K562 (cell line): ENCODE data around the gene DYRK1A. TPM values are rescaled to one million over a fixed set of nuclear protein-coding genes. Genes with fewer than 3 reads are reported as not detected.

Experiments
- ATAC-seq: fragments of 200-7000 bp; cut with Tn5 transposase; 3 replicates; pipeline ENCODE4 v1.9.1; 2020; ENCODE audit warnings: moderate library complexity
- BruUV-seq: library from RNA; stranded (reverse); fragments of 400-500 nt; replicated peaks from 2 replicates; lab custom pipeline; 2021; lab: Mats Ljungman, UMichigan
- CTCF ChIA-PET: fragments of 300-600 bp; formaldehyde crosslinking; extraction: SDS; loops from one replicate; lab custom pipeline; 2021; ENCODE audit warnings: low intra/inter-chr PET ratio; lab: Yijun Ruan, JAX
- POLR2A ChIA-PET: fragments of 300-600, 350-650 bp; sonication (Branson Sonifier 250); formaldehyde crosslinking; extraction: SDS; loops from one replicate; lab custom pipeline; 2021; ENCODE audit warnings: antibody characterized with exemption, inconsistent platforms; lab: Yijun Ruan, JAX
- DNase-seq, 4 experiments: peaks; one replicate each; pipeline versions ENCODE4 v3.0.0 to v3.0.0-alpha.2; 2011 to 2018; ENCODE audit warnings: low spot score in 3 of 4, mixed read lengths in 3 of 4; ENCODE audit errors: extremely low read depth in 1 of 4
- FAIRE-seq: peaks from 2 replicates; lab custom pipeline; 2011; peaks lifted over from hg19 to GRCh38; lab: Jason Lieb, UNC
- H2AFZ ChIP-seq: 2 replicates; pipeline ENCODE4 v1.6.0; 2011; ENCODE audit warnings: low read depth, low read length, control low read depth, inconsistent platforms
- H3K27ac ChIP-seq: fragments of 200-600 bp; 3 replicates; pipeline ENCODE4 v1.8.0; 2011; ENCODE audit warnings: low read depth, mild to moderate bottlenecking, control low read depth, inconsistent platforms, low read length, moderate library complexity, mixed read lengths; ENCODE audit errors: extremely low read depth
- H3K27me3 ChIP-seq, 2 experiments: fragments of 300-600 bp in 1 of 2; 2 replicates in 1 of 2; 3 replicates in 1 of 2; pipeline versions ENCODE4 v1.6.0 to v1.8.0; 2011; ENCODE audit warnings: inconsistent platforms in 2 of 2, low read length in 2 of 2, mild to moderate bottlenecking in 1 of 2, mixed read lengths in 1 of 2, moderate library complexity in 1 of 2; ENCODE audit not compliant: control insufficient read depth in 2 of 2, insufficient read depth in 2 of 2
- H3K36me3 ChIP-seq: fragments of 300-600 bp; 3 replicates; pipeline ENCODE4 v1.8.0; 2011; ENCODE audit warnings: mild to moderate bottlenecking, low read length, inconsistent platforms; ENCODE audit not compliant: control insufficient read depth, insufficient read depth
- H3K4me1 ChIP-seq, 2 experiments: fragments of 200-600 bp in 1 of 2; replicated peaks in 1 of 2; 2 replicates in 1 of 2; 3 replicates in 1 of 2; pipeline versions ENCODE4 v1.5.1 to v1.8.0; 2011; ENCODE audit warnings: inconsistent platforms in 2 of 2, low read length in 2 of 2, mild to moderate bottlenecking in 1 of 2, mixed read lengths in 1 of 2, moderate library complexity in 1 of 2; ENCODE audit not compliant: control insufficient read depth in 2 of 2, insufficient read depth in 2 of 2
- H3K4me2 ChIP-seq: 2 replicates; pipeline ENCODE4 v1.6.1; 2011; ENCODE audit warnings: low read length, control low read depth, inconsistent platforms, mixed read lengths; ENCODE audit not compliant: insufficient read depth
- H3K4me3 ChIP-seq: fragments of 200-600 bp; sonication (generic), shearing (Covaris generic); 2 replicates; pipeline ENCODE4 v1.5.1; 2016; ENCODE audit warnings: control low read depth, inconsistent platforms
- H3K79me2 ChIP-seq: fragments of 200-600 bp; 3 replicates; pipeline ENCODE4 v1.8.0; 2011; ENCODE audit warnings: low read length, inconsistent platforms; ENCODE audit not compliant: control insufficient read depth, insufficient read depth
- H3K9ac ChIP-seq, 2 experiments: 2 replicates each; pipeline versions ENCODE4 v1.6.0 to v1.6.1; 2011; ENCODE audit warnings: low read depth in 2 of 2, low read length in 2 of 2, control low read depth in 1 of 2, inconsistent platforms in 1 of 2, mild to moderate bottlenecking in 1 of 2, mixed read lengths in 1 of 2; ENCODE audit not compliant: insufficient read depth in 1 of 2
- H3K9me1 ChIP-seq: one replicate; pipeline ENCODE4 v1.6.0; 2011; ENCODE audit warnings: inconsistent platforms, mild to moderate bottlenecking, low read length, moderate library complexity; ENCODE audit not compliant: control insufficient read depth, insufficient read depth
- H3K9me3 ChIP-seq: replicated peaks from 2 replicates; pipeline ENCODE4 v1.5.1; 2011; ENCODE audit warnings: low read depth, low read length, inconsistent platforms; ENCODE audit not compliant: control insufficient read depth, insufficient read depth
- H4K20me1 ChIP-seq: replicated peaks from 2 replicates; pipeline ENCODE4 v1.6.1; 2011; ENCODE audit warnings: low read length, inconsistent platforms, mixed read lengths; ENCODE audit not compliant: control insufficient read depth, insufficient read depth
- BHLHE40 ChIP-seq: IDR thresholded peaks from 2 replicates; pipeline ENCODE4 v1.6.1; 2011; ENCODE audit warnings: low read length, improper control_type of control experiment
- CBFA2T2 ChIP-seq: fragments of 450-650 bp; conservative IDR thresholded peaks from 2 replicates; pipeline ENCODE4 v1.6.1; 2017; ENCODE audit warnings: mild to moderate bottlenecking
- CBX8 ChIP-seq: fragments of 200-600 bp; sonication (generic); IDR thresholded peaks from 2 replicates; pipeline ENCODE4 v1.6.1; 2012; ENCODE audit warnings: borderline replicate concordance, mixed run types, low read depth, mild to moderate bottlenecking, moderate library complexity, mixed read lengths, low read length, control low read depth, inconsistent platforms; ENCODE audit not compliant: poor library complexity, severe bottlenecking; ENCODE audit errors: extremely low read depth
- ELF1 ChIP-seq: fragments of 200-800 bp; sonication (Bioruptor generic); IDR thresholded peaks from 2 replicates; pipeline ENCODE4 v1.6.1; 2016; ENCODE audit warnings: missing genetic modification characterization, missing compliant biosample characterization
- ELF2 ChIP-seq: fragments of 250-450 bp; sonication (Bioruptor Pico); IDR thresholded peaks from 2 replicates; pipeline ENCODE4 v1.5.0; 2021; ENCODE audit warnings: mild to moderate bottlenecking
- HDAC6 ChIP-seq: IDR thresholded peaks from 2 replicates; pipeline ENCODE4 v1.6.1; 2012; ENCODE audit warnings: low read depth, mild to moderate bottlenecking, control low read depth, inconsistent platforms, low read length, moderate library complexity
- JUND ChIP-seq, 2 experiments: IDR thresholded peaks; 2 replicates in 1 of 2; 3 replicates in 1 of 2; pipeline ENCODE4 v1.6.1; 2011; ENCODE audit warnings: borderline replicate concordance in 2 of 2, low read depth in 2 of 2, low read length in 2 of 2, improper control_type of control experiment in 1 of 2, missing biosample characterization in 1 of 2, missing genetic modification characterization in 1 of 2, missing genetic modification reagents in 1 of 2
- NR2C2 ChIP-seq, 2 experiments: fragments of 200-800 bp in 1 of 2; sonication (Bioruptor generic) in 1 of 2; sonication (generic) in 1 of 2; formaldehyde crosslinking in 1 of 2; IDR thresholded peaks; 2 replicates each; pipeline versions ENCODE4 v1.6.1 to v1.8.0; 2016 to 2022; ENCODE audit warnings: mild to moderate bottlenecking in 1 of 2, missing compliant biosample characterization in 1 of 2, missing genetic modification characterization in 1 of 2, missing genetic modification reagents in 1 of 2
- POLR2A ChIP-seq: fragments of 450-650 bp; conservative IDR thresholded peaks from 2 replicates; pipeline ENCODE4 v1.6.1; 2016
- RAD51 ChIP-seq: fragments of 450-650 bp; IDR thresholded peaks from 2 replicates; pipeline ENCODE4 v1.7.1; 2016; ENCODE audit warnings: low read depth, mild to moderate bottlenecking, borderline replicate concordance
- SIN3B ChIP-seq: fragments of 450-650 bp; IDR thresholded peaks from 2 replicates; pipeline ENCODE4 v1.6.1; 2017; ENCODE audit warnings: low read depth, mild to moderate bottlenecking, moderate library complexity
- WGBS: fragments of 100-300 bp; shearing (Covaris generic); methylation state at CpG from one replicate; pipeline ENCODE4 v1.1.6; 2016; ENCODE audit warnings: low coverage, mixed read lengths; ENCODE audit not compliant: insufficient coverage; ENCODE audit errors: missing lambda C conversion rate; 5-methylcytosine and 5-hydroxymethylcytosine counted together
- in situ Hi-C: fragments of 300-500 bp; cut with MboI; formaldehyde crosslinking; loops from 4 replicates; pipeline ENCODE4 v1.15.0; 2018; ENCODE audit warnings: inconsistent platforms, mixed read lengths
- intact Hi-C: fragments of 100-400 bp; cut with micrococcal nuclease; formaldehyde crosslinking; loops from 2 replicates; pipeline ENCODE4 v1.14.2; 2022
- polyA plus RNA-seq, 8 experiments: library from polyadenylated mRNA; depleted of rRNA in 4 of 8; stranded (reverse) in 5 of 8; unstranded in 3 of 8; fragments of >200 nt; fragmentation: Nextera tagmentation in 2 of 8; fragmentation: Illumina TruSeq in 1 of 8; extraction: Ambion mirVana in 2 of 8; extraction: Trizol in 1 of 8; gene quantifications; 2 replicates each; pipeline versions ENCODE4 v1.2.1 to v1.2.3, GENCODE V29; 2011 to 2014; ENCODE audit warnings: inconsistent platforms in 1 of 8, missing spikeins in 1 of 8
- total RNA-seq, 7 experiments: library from RNA; depleted of rRNA in 6 of 7; stranded (reverse); fragments of >200 nt in 6 of 7; fragmentation: Illumina TruSeq in 2 of 7; extraction: Trizol in 2 of 7; gene quantifications; 2 replicates each; pipeline versions ENCODE4 v1.2.1 to v1.2.3, GENCODE V29; 2011 to 2021; ENCODE audit warnings: low replicate concordance in 1 of 7
- TF ChIP-seq, protein P1 (sequence below): fragments of 250-450 bp; sonication (Bioruptor Pico); IDR thresholded peaks from 2 replicates; pipeline ENCODE4 v1.5.1; 2021; ENCODE audit warnings: mild to moderate bottlenecking
- TF ChIP-seq, protein P2 (sequence below): sonication (generic); formaldehyde crosslinking; IDR thresholded peaks from 2 replicates; pipeline ENCODE4 v1.9.0; 2022; ENCODE audit warnings: mild to moderate bottlenecking, missing genetic modification reagents
- TF ChIP-seq, protein P3 (sequence below): fragments of 250-450 bp; sonication (Bioruptor Pico); IDR thresholded peaks from 2 replicates; pipeline ENCODE4 v1.5.0; 2021
- TF ChIP-seq, protein P4 (sequence below): sonication (generic); formaldehyde crosslinking; IDR thresholded peaks from 2 replicates; pipeline ENCODE4 v1.5.0; 2020; ENCODE audit warnings: missing genetic modification reagents

Gene DYRK1A
- total and polyA plus RNA-seq, 9 of the 15 experiments (the other 6 are each of a cell fraction or from before 2014, with no cell fraction given), result 3.7 to 64.8 (median 42.3) TPM

DNA sequence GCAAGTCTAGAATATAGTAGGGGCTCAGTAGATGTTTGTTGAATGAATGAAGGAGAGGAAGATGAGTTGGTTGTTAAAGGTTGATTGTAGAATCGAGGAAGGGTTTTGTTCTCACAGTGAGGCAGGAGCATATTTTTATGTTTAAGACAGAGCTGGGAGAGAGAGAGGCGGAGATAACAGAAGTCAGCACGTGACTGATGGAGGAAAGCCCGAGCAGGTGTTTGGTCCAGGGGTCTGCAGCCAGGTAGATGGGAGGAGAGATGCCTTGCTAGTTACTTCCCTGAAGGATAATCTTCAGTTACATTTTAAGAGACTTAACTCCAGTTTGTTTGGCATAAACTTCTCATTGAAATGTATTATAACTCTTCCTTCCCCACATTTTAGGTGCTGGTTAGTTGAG is 86.8 kb downstream of the DYRK1A start:
- DNase-seq (no peak), ATAC-seq (no peak), FAIRE-seq (no peak)
- no peak overlapping the region for H3K4me2 ChIP-seq
- H3K9me3 ChIP-seq, result no peaks in the 10 kb centered on the region
- no peaks in the 10 kb centered on the region for H3K27me3 ChIP-seq
- intact Hi-C loops, result no loop called here
- 50% methylated on average over 4 of the region's 4 CpGs for WGBS
- no peak overlapping the region for H3K9ac ChIP-seq
- ChIA-PET CTCF (no interaction called here), POLR2A (interaction anchor here (1.6 kb wide), 1 partner anchor 18 kb away, joined by 5 read pairs; no protein-coding TSS in a partner anchor)
- no peak overlapping the region for H3K27ac ChIP-seq
- TF ChIP-seq, protein P1, sequence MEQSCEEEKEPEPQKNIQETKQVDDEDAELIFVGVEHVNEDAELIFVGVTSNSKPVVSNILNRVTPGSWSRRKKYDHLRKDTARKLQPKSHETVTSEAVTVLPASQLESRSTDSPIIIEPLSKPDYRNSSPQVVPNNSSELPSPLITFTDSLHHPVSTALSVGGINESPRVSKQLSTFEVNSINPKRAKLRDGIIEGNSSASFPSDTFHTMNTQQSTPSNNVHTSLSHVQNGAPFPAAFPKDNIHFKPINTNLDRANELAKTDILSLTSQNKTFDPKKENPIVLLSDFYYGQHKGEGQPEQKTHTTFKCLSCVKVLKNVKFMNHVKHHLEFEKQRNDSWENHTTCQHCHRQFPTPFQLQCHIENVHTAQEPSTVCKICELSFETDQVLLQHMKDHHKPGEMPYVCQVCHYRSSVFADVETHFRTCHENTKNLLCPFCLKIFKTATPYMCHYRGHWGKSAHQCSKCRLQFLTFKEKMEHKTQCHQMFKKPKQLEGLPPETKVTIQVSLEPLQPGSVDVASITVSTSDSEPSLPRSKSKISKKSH (CRISPR knock-in tag), result no peak
- TF ChIP-seq ELF2 (CRISPR knock-in tag) (0 out of 2 replicates have a peak, but pooled peaks have one; percentile 28), CBX8 (no peak), ELF1 (tag) (no peak), RAD51 (peak; percentile 54), POLR2A (peak; percentile 30; the same call in 1 of the 2 replicates), BHLHE40 (peak; percentile 67), SIN3B (no peak), JUND (IDR thresholded peaks at IDR 0.05; ENCODE audit: borderline replicate concordance, low read depth, low read length) (no peak), JUND (tag; IDR thresholded peaks at IDR 0.05; ENCODE audit: borderline replicate concordance, low read depth, low read length) (no peak), CBFA2T2 (0 out of 2 replicates have a peak, but pooled peaks have one; percentile 6), NR2C2 (CRISPR knock-in tag; IDR thresholded peaks at IDR 0.05) (no peak), NR2C2 (tag; IDR thresholded peaks at IDR 0.05) (no peak), HDAC6 (no peak)
- TF ChIP-seq, protein P2, sequence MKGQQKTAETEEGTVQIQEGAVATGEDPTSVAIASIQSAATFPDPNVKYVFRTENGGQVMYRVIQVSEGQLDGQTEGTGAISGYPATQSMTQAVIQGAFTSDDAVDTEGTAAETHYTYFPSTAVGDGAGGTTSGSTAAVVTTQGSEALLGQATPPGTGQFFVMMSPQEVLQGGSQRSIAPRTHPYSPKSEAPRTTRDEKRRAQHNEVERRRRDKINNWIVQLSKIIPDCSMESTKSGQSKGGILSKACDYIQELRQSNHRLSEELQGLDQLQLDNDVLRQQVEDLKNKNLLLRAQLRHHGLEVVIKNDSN, result 0 out of 2 replicates have a peak, but pooled peaks have one; percentile 16
- TF ChIP-seq, protein P3, sequence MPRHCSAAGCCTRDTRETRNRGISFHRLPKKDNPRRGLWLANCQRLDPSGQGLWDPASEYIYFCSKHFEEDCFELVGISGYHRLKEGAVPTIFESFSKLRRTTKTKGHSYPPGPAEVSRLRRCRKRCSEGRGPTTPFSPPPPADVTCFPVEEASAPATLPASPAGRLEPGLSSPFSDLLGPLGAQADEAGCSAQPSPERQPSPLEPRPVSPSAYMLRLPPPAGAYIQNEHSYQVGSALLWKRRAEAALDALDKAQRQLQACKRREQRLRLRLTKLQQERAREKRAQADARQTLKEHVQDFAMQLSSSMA, result no peak
- TF ChIP-seq, protein P4, sequence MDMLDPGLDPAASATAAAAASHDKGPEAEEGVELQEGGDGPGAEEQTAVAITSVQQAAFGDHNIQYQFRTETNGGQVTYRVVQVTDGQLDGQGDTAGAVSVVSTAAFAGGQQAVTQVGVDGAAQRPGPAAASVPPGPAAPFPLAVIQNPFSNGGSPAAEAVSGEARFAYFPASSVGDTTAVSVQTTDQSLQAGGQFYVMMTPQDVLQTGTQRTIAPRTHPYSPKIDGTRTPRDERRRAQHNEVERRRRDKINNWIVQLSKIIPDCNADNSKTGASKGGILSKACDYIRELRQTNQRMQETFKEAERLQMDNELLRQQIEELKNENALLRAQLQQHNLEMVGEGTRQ (CRISPR knock-in tag), result peak; percentile 50
- peaks cover 14% of the 10 kb centered on the region for H3K9me1 ChIP-seq
- H4K20me1 ChIP-seq, result peaks cover 47% of the 10 kb centered on the region
- peaks cover 23% of the 10 kb centered on the region; the same call in 2 of the 3 replicates for H3K36me3 ChIP-seq
- H3K4me1 ChIP-seq, result peaks cover 34 to 66% of the 10 kb centered on the region in 2 experiments
- in situ Hi-C loops, result no loop called here
- peaks cover 99% of the 10 kb centered on the region for H3K79me2 ChIP-seq
- no TSS peak for BruUV-seq
- no peak overlapping the region for H2AFZ ChIP-seq
- H3K4me3 ChIP-seq, result no peak overlapping the region
